Neural crest cell (in vitro differentiated cells): ENCODE data around the gene MDFI. TPM values are rescaled to one million over a fixed set of nuclear protein-coding genes. Genes with fewer than 3 reads are reported as not detected.

Experiments used
- DNase-seq: peaks from one replicate; pipeline ENCODE4 v3.0.0; 2021; ENCODE audit warnings: low read depth, mixed read lengths, low spot score
- H3K27ac Mint-ChIP-seq: one replicate; pipeline ENCODE4 v1.8.0; 2021; ENCODE audit warnings: mild to moderate bottlenecking, mixed read lengths; ENCODE audit not compliant: unreplicated experiment
- H3K27me3 Mint-ChIP-seq: 2 replicates; pipeline ENCODE4 v1.8.0; 2021; ENCODE audit warnings: low read depth, mild to moderate bottlenecking, mixed read lengths
- H3K36me3 Mint-ChIP-seq: 2 replicates; pipeline ENCODE4 v1.8.0; 2021; ENCODE audit warnings: low read depth, mild to moderate bottlenecking, mixed read lengths
- H3K4me1 Mint-ChIP-seq: 2 replicates; pipeline ENCODE4 v1.8.0; 2021; ENCODE audit warnings: mixed read lengths
- H3K4me3 Mint-ChIP-seq: one replicate; pipeline ENCODE4 v1.8.0; 2021; ENCODE audit warnings: mild to moderate bottlenecking, mixed read lengths
- H3K9me3 Mint-ChIP-seq: 2 replicates; pipeline ENCODE4 v1.8.0; 2021; ENCODE audit warnings: mixed read lengths
- total RNA-seq: library from RNA; stranded (reverse); gene quantifications from 2 replicates; pipeline ENCODE4 v1.2.1, GENCODE V29; 2021
- TF ChIP-seq, protein P1 (sequence below): fragments of 200-600 bp; sonication (generic); conservative IDR thresholded peaks from 2 replicates; pipeline ENCODE4 v1.5.0; 2021; ENCODE audit warnings: antibody characterized with exemption, mild to moderate bottlenecking

Gene MDFI
- total RNA-seq, 1 donor from 2014 or later, result 65.8 TPM

DNA sequence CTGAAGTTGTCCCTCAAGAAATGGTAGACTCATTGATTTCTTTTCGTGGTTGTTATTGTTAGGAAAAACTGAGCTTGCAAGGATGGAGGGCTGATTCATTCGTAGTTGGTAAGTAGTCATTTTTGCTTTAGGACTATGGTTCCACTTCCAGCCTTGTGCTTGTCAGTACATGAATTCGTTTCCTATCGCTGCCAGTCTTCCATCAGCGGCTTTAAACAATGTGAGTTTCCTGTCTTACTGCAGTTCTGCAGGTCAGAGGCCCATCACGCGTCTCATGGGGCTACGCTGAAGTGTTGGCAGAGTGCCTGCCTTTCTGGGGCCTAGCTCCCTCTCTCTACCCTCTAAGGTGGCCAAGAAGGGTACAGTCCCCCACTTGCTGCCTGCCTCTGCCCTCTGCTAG lies 11.4 kb upstream of the MDFI start:
- Mint-ChIP-seq H3K4me3 (no peak overlapping the region), H3K4me1 (peaks cover 26% of the 10 kb centered on the region), H3K27ac (no peak overlapping the region), H3K9me3 (no peaks in the 10 kb centered on the region), H3K27me3 (no peaks in the 10 kb centered on the region), H3K36me3 (no peaks in the 10 kb centered on the region)
- no peak for DNase-seq
- TF ChIP-seq, protein P1, sequence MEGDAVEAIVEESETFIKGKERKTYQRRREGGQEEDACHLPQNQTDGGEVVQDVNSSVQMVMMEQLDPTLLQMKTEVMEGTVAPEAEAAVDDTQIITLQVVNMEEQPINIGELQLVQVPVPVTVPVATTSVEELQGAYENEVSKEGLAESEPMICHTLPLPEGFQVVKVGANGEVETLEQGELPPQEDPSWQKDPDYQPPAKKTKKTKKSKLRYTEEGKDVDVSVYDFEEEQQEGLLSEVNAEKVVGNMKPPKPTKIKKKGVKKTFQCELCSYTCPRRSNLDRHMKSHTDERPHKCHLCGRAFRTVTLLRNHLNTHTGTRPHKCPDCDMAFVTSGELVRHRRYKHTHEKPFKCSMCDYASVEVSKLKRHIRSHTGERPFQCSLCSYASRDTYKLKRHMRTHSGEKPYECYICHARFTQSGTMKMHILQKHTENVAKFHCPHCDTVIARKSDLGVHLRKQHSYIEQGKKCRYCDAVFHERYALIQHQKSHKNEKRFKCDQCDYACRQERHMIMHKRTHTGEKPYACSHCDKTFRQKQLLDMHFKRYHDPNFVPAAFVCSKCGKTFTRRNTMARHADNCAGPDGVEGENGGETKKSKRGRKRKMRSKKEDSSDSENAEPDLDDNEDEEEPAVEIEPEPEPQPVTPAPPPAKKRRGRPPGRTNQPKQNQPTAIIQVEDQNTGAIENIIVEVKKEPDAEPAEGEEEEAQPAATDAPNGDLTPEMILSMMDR, result no peak

DNA sequence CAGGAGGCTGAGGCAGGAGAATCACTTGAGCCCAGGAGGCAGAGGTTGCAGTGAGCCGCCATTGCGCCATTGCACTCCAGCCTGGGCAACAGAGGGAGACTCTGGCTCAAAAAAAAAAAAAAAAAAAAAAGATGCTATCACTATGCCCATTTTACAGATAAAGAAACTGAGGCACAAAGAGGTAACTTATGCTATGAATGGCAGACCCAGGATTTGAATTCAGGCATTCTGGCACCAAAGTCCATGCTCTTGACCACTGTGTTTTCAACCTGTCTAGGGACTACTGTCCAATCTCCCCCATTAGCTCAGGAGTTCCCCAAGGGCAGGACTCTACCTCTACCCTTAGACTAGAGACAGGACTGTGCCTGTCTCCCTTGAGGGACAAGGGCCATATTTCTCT lies 9.1 kb upstream of the MDFI start:
- TF ChIP-seq, protein P1, result no peak
- Mint-ChIP-seq H3K27me3 (peaks cover 14% of the 10 kb centered on the region), H3K36me3 (no peaks in the 10 kb centered on the region), H3K4me3 (no peak overlapping the region), H3K9me3 (no peaks in the 10 kb centered on the region), H3K4me1 (peaks cover 10% of the 10 kb centered on the region), H3K27ac (no peak overlapping the region)
- DNase-seq, result no peak

DNA sequence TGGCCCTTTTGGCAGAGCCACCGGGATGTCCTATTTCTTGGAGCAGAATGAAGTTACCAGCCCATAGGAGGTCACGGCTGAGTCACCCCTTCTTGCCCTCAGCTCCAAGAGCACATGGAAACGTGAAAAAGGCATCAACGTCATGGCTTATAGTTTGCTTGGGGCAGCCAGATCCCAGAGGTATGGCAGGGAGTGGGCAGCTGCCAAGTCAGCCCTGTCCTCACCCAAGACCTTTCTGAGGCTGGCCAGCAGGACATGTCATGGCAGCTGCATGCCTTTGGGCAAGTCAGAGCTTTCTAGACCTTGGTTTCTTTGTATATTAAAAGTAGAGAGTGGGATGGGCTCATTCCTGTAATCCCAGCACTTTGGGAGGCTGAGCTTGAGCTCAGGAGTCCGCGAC lies 8.2 kb upstream of the MDFI start:
- TF ChIP-seq, protein P1, result no peak
- Mint-ChIP-seq H3K27ac (no peak overlapping the region), H3K4me1 (peaks cover 17% of the 10 kb centered on the region), H3K27me3 (peaks cover 23% of the 10 kb centered on the region), H3K4me3 (no peak overlapping the region), H3K36me3 (no peaks in the 10 kb centered on the region), H3K9me3 (no peaks in the 10 kb centered on the region)
- no peak for DNase-seq

DNA sequence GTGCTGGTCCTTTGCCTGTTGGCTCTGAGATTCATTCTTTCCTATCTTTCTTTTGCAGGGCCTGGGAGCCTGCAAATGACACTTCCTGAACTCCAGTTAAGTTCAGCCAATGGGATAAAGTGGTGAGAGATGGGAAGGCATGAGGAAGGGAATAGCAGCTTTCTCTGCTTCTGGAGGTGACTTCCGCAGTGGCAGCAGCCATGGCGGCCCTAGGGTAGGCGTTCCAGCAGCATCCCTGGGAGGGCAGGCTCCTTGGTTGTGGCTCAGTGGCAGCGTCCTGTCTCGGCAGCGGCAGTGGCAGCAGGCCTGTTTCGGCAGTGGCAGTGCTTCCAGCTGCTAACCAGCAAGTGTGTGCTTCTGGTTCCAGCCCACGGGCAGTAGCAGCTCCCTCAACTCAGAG lies 7.3 kb upstream of the MDFI start:
- peaks cover 13% of the 10 kb centered on the region for H3K4me1 Mint-ChIP-seq
- H3K4me3 Mint-ChIP-seq, result no peak overlapping the region
- peaks cover 32% of the 10 kb centered on the region for H3K27me3 Mint-ChIP-seq

DNA sequence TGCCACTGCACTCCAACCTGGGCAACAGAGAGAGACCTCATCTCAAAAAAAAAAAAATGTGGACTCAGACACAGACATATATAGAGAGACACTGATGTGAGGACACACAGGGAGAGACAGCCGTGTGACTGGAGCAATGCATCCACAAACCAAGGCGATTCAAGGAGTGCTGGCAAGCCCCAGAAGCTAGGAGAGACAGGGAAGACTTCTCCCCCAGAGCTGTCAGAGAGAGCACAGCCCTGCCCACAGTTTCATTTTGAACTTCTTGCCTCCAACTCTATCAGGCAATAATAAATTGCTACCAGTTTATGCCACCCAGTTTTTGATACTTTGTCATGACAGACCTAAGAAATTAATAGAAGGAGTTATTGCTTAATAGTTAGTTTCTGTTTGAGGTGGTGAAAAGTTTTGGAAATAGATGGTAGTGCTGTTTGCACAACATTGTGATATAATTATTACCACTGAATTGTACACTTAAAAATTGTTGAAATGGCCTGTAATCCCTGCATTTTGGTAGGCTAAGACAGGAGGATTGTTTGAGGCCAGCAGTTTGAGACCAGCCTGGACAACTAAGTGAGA lies 5.1 kb upstream of the MDFI start:
- no peaks in the 10 kb centered on the region for H3K36me3 Mint-ChIP-seq
- no peak overlapping the region for H3K27ac Mint-ChIP-seq
- no peak for DNase-seq
- H3K4me1 Mint-ChIP-seq, result peaks cover 18% of the 10 kb centered on the region
- TF ChIP-seq, protein P1, result no peak
- H3K4me3 Mint-ChIP-seq, result peak overlapping the region; percentile 25
- H3K9me3 Mint-ChIP-seq, result no peaks in the 10 kb centered on the region
- peaks cover 50% of the 10 kb centered on the region for H3K27me3 Mint-ChIP-seq

More for the DNA sequence above, 7.3 kb upstream of the MDFI start:
- no peak for DNase-seq
- TF ChIP-seq, protein P1, result no peak
- Mint-ChIP-seq H3K9me3 (no peaks in the 10 kb centered on the region), H3K36me3 (no peaks in the 10 kb centered on the region), H3K27ac (no peak overlapping the region)
